ENCODE results near the gene EXOSC1. TPM values are rescaled to one million over a fixed set of nuclear protein-coding genes. Genes with fewer than 3 reads are reported as not detected.

EXOSC1 gene
- total and polyA plus RNA-seq, 4 donors, result 28.7 to 60.3 (median 30.8) TPM

DNA sequence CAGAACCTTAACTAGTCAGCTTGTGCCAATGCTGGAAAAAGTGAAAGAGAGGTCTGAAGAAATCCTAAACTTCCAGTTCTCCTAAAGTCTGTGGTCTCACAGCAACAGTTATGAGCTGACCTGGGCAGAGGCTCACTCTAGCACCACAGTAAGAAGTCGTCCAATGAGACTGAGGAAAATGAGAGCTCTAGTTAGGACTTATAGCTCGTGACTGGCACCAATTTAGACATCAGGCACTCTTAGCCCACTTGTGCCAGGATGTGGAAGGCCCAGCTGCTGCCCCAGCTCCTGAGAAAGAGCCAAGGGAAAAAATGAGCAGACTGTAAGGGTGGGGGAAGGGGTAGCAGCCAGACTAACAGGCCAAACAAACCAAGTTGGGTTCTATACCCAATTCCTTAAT is 44.8 kb upstream of the EXOSC1 start:
- DNase-seq (peak in 1 of 3 donors; percentile 25), ATAC-seq (ENCODE audit: insufficient read depth, low FRiP score) (no peak)
- TF ChIP-seq, protein P1, sequence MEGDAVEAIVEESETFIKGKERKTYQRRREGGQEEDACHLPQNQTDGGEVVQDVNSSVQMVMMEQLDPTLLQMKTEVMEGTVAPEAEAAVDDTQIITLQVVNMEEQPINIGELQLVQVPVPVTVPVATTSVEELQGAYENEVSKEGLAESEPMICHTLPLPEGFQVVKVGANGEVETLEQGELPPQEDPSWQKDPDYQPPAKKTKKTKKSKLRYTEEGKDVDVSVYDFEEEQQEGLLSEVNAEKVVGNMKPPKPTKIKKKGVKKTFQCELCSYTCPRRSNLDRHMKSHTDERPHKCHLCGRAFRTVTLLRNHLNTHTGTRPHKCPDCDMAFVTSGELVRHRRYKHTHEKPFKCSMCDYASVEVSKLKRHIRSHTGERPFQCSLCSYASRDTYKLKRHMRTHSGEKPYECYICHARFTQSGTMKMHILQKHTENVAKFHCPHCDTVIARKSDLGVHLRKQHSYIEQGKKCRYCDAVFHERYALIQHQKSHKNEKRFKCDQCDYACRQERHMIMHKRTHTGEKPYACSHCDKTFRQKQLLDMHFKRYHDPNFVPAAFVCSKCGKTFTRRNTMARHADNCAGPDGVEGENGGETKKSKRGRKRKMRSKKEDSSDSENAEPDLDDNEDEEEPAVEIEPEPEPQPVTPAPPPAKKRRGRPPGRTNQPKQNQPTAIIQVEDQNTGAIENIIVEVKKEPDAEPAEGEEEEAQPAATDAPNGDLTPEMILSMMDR (IDR thresholded peaks at IDR 0.05; ENCODE audit: control extremely low read depth, extremely low read depth), result no peak
- no peaks in the 10 kb centered on the region for H3K27me3 ChIP-seq (ENCODE audit: control insufficient read depth in 3 of 3, insufficient read depth in 3 of 3, low read length in 2 of 3)
- no peak overlapping the region for H3K4me3 ChIP-seq
- 56 to 69% methylated on average over 2 of the region's 2 CpGs for WGBS, 2 donors
- H3K27ac ChIP-seq (ENCODE audit: low read depth in 1 of 2, low read length in 1 of 2), result peak overlapping the region; percentile 34 to 55
- H3K9ac ChIP-seq (ENCODE audit: insufficient read depth in 1 of 2, low read length in 2 of 2), result no peak overlapping the region
- peaks cover 2 to 23% (median 4%) of the 10 kb centered on the region in 5 donors for H3K4me1 ChIP-seq (ENCODE audit: control insufficient read depth in 5 of 5, insufficient read depth in 5 of 5, low read length in 5 of 5)
- H3K36me3 ChIP-seq (ENCODE audit: control insufficient read depth in 4 of 4, insufficient read depth in 4 of 4, low read length in 4 of 4), result peaks cover 0 to 3% (median 1%) of the 10 kb centered on the region in 4 donors
- H3K9me3 ChIP-seq (ENCODE audit: control insufficient read depth in 4 of 4, insufficient read depth in 3 of 4, low read length in 3 of 4), result no peaks in the 10 kb centered on the region

DNA sequence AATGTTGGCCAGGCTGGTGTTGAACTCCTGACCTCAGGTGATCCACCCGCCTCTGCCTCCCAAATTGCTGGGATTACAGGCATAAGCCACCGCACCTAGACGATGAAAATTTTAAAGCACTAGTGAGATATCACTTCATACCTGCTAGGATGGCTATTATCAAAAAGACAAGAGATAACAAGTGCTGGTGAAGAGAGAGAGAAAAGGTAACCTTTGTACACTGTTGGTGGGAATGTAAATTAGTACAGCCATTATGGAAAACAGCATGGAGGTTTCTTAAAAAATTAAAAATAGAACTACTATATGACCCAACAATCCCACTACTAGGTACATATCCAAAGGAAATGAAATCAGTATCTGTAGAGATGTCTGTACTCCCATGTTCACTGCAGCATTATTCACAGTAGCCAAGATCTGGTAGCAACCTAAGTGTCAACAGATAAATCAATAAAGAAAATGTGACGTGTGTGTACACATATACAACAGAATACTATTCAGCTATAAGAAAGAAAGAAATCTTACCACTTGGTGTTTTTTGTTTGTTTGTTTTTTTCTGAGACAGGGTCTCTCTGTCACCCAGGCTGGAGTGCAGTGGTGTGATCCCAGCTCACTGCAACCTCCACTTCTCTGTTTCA is 40.0 kb upstream of the EXOSC1 start:
- no peak for DNase-seq
- TF ChIP-seq, protein P1 (IDR thresholded peaks at IDR 0.05; ENCODE audit: control extremely low read depth, extremely low read depth), result no peak
- Histone ChIP-seq H3K27ac (ENCODE audit: low read depth in 1 of 2, low read length in 1 of 2) (peak overlapping the region in 1 of 2 donors; percentile 45), H3K9ac (ENCODE audit: insufficient read depth in 1 of 2, low read length in 2 of 2) (no peak overlapping the region), H3K9me3 (ENCODE audit: control insufficient read depth in 4 of 4, insufficient read depth in 3 of 4, low read length in 3 of 4) (no peaks in the 10 kb centered on the region), H3K4me1 (ENCODE audit: control insufficient read depth in 5 of 5, insufficient read depth in 5 of 5, low read length in 5 of 5) (peaks cover 0 to 10% (median 0%) of the 10 kb centered on the region in 5 donors), H3K36me3 (ENCODE audit: control insufficient read depth in 4 of 4, insufficient read depth in 4 of 4, low read length in 4 of 4) (peaks cover 0 to 17% (median 7%) of the 10 kb centered on the region in 4 donors), H3K4me3 (no peak overlapping the region), H3K27me3 (ENCODE audit: control insufficient read depth in 3 of 3, insufficient read depth in 3 of 3, low read length in 2 of 3) (no peaks in the 10 kb centered on the region)
- no peak for ATAC-seq (ENCODE audit: insufficient read depth, low FRiP score)
- WGBS, 2 donors, result 94 to 95% methylated on average over 4 of the region's 4 CpGs

DNA sequence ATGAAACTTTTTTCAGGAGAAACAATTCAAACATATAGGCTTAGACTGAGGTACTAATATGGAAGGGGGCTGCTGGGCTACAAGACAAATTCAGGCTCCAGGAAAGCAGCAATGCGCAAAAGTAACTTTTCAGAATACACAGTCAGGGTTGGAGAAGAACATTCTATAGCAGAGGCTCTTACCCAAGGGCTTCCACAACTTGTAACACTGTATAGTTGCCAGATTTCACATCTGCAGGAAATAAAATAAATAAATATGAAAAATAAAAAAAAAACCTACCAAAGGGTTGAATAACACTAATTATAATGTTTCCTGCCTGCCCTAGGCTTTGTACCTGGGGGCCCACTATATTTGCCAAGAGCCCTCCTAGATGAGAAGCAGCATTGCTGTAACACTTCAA is 38.1 kb upstream of the EXOSC1 start:
- ATAC-seq (ENCODE audit: insufficient read depth, low FRiP score) (no peak), DNase-seq (no peak)
- Histone ChIP-seq H3K9ac (ENCODE audit: insufficient read depth in 1 of 2, low read length in 2 of 2) (no peak overlapping the region), H3K4me3 (no peak overlapping the region), H3K9me3 (ENCODE audit: control insufficient read depth in 4 of 4, insufficient read depth in 3 of 4, low read length in 3 of 4) (peaks cover 0 to 2% (median 0%) of the 10 kb centered on the region in 4 donors), H3K36me3 (ENCODE audit: control insufficient read depth in 4 of 4, insufficient read depth in 4 of 4, low read length in 4 of 4) (peaks cover 6 to 27% (median 16%) of the 10 kb centered on the region in 4 donors), H3K27me3 (ENCODE audit: control insufficient read depth in 3 of 3, insufficient read depth in 3 of 3, low read length in 2 of 3) (no peaks in the 10 kb centered on the region), H3K4me1 (ENCODE audit: control insufficient read depth in 5 of 5, insufficient read depth in 5 of 5, low read length in 5 of 5) (peaks cover 0 to 2% (median 0%) of the 10 kb centered on the region in 5 donors), H3K27ac (ENCODE audit: low read depth in 1 of 2, low read length in 1 of 2) (no peak overlapping the region)
- 93 to 100% methylated on average over 1 of the region's 1 CpG for WGBS, 2 donors
- TF ChIP-seq, protein P1 (IDR thresholded peaks at IDR 0.05; ENCODE audit: control extremely low read depth, extremely low read depth), result no peak
